ENCODE data around the gene OLR1. TPM values are rescaled to one million over a fixed set of nuclear protein-coding genes. Genes with fewer than 3 reads are reported as not detected.
"Not testable (repeated sequence)": the region's sequence is repeated elsewhere in the genome, so short reads cannot be mapped to it uniquely, and the experiment has no call there.

Gene OLR1
- not detected for total RNA-seq

DNA sequence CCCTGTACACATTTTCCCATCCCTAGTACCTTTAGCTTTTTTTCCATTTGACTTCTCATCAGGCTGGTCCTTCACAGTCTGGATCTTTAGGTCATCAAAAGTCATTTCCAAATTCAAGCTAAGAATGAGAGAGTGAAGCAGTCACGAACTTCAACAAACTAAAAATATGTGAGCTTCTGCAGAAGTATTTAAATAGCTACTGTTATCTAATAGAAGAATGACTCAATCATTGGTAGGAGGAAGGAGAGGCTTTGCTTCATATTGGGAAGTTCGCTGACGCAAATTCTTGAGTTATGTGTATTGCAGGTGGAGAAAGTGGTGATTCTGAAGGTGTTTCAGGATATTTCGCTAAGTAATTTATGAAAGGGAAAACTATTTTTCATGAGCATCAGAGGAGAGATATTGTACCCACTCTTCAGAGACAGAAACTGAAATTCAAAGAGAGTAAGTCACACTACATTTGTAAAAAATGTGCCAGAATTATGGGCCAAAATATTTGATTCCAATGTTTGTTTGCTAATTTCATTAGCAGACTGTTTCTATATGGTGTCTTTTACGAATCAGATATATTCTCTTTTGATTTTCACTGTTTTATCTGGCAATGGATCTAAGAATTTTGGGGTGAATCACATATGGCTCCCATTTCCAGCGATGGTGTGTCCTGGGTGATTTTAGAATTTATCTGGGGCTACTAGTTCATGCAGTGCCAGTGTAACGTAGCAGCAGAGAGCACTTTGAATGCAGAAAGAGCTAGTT, at the start of gene OLR1:
Gene OLR1 (minus strand): TSS at position 160 of the 756 bp plus-strand sequence. CDS start 55 bp downstream, at position 105.
- H3K27ac Mint-ChIP-seq = no peak within 1 kb of the TSS
- peaks cover 21% of the 10 kb centered on the region for H3K27me3 Mint-ChIP-seq (ENCODE audit: low read depth)
- ATAC-seq (replicated peaks in 1 of 2) = no peak
- H3K4me1 Mint-ChIP-seq (ENCODE audit: low read depth) = no peaks in the 10 kb centered on the region
- DNase-seq = no peak
- H3K36me3 Mint-ChIP-seq (ENCODE audit: insufficient read depth in 2 of 2) = no peaks in the 10 kb centered on the region
- no peak within 1 kb of the TSS for H3K4me3 Mint-ChIP-seq
- H3K9me3 Mint-ChIP-seq = no peaks in the 10 kb centered on the region

DNA sequence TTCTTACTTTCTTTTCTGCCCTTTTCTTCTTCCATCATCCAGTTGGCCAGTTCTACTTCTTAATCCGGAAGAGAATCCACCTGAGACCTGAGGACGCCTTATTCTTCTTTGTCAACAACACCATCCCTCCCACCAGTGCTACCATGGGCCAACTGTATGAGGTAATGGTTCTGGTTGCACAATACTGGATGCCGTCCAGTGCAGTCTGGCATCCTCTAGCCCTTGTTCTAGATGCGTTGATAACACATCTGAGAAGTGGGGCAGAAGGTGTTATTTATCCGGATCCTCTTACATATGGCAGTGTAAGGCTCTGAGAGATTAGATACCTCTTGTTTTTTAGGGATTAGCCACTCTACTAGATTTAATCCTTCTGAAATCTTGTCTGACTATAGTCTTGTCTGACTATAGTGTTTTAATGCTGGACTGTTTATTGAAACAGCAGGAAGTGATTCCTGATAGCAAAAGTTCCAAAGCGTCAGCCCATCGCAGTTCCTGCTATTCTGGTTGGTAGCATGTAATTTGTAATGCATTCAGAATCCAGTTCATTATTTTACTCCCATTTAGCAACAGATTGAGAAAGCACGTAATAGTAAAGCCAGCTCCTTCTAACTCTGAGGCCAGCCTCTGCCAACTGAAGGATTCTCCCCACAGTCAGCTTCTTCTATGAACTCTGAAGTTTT, 48.6 kb upstream of the OLR1 start:
- peaks cover 0 to 2% of the 10 kb centered on the region in 2 donors for H3K36me3 Mint-ChIP-seq (ENCODE audit: insufficient read depth in 2 of 2)
- no peaks in the 10 kb centered on the region for H3K27me3 Mint-ChIP-seq (ENCODE audit: low read depth)
- ATAC-seq (replicated peaks in 1 of 2) = no peak
- no peak overlapping the region for H3K27ac Mint-ChIP-seq
- no peaks in the 10 kb centered on the region for H3K9me3 Mint-ChIP-seq
- H3K4me3 Mint-ChIP-seq = no peak overlapping the region
- peaks cover 5% of the 10 kb centered on the region for H3K4me1 Mint-ChIP-seq (ENCODE audit: low read depth)
- no peak for DNase-seq

DNA sequence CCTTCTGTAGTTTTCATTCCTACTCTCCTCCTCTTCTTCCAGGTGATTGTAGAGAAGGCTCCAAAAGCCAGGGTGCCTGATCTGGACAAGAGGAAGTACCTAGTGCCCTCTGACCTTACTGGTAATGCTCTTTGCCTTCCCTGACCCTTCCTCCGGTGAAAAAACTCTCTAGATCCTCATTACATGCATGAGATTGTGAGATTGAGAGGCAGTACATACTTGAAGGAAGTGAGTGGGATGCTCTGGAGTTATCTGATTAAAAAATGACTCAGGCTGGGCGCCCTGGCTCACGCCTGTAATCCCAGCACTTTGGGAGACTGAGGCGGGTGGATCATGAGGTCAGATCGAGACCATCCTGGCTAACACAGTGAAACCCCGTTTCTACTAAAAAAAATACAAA, 46.1 kb upstream of the OLR1 start:
- peaks cover 25% of the 10 kb centered on the region for H3K4me1 Mint-ChIP-seq (ENCODE audit: low read depth)
- H3K9me3 Mint-ChIP-seq = no peaks in the 10 kb centered on the region
- peaks cover 7% of the 10 kb centered on the region for H3K27me3 Mint-ChIP-seq (ENCODE audit: low read depth)
- no peak overlapping the region for H3K27ac Mint-ChIP-seq
- no peak overlapping the region for H3K4me3 Mint-ChIP-seq
- no peak for ATAC-seq (replicated peaks in 1 of 2)
- DNase-seq = no peak
- H3K36me3 Mint-ChIP-seq (ENCODE audit: insufficient read depth in 2 of 2) = peaks cover 0 to under 1% of the 10 kb centered on the region in 2 donors

DNA sequence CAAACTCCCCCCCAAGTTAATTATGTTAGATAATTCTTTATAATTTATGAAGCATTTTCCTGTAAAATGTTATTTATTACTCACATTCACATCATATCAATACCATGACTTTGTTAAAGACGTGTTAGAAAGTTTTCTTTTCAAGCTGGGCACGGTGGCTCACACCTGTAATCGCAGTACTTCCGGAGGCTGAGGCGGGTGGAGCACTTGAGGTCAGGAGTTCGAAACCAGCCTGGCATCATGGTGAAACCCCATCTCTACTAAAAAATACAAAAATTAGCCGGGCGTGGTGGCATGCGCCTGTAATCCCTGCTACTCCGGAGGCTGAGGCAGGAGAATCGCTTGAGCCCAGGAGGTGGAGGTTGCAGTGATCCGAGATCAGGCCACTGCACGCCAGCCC, 44.0 kb upstream of the OLR1 start:
- not testable (repeated sequence) for H3K4me3 Mint-ChIP-seq; ATAC-seq (replicated peaks in 1 of 2); H3K27me3 Mint-ChIP-seq (ENCODE audit: low read depth); H3K9me3 Mint-ChIP-seq; H3K36me3 Mint-ChIP-seq (ENCODE audit: insufficient read depth in 2 of 2); H3K27ac Mint-ChIP-seq
- peak; percentile 5 to 31 for DNase-seq
- H3K4me1 Mint-ChIP-seq (ENCODE audit: low read depth) = peaks cover 32% of the 10 kb centered on the region

DNA sequence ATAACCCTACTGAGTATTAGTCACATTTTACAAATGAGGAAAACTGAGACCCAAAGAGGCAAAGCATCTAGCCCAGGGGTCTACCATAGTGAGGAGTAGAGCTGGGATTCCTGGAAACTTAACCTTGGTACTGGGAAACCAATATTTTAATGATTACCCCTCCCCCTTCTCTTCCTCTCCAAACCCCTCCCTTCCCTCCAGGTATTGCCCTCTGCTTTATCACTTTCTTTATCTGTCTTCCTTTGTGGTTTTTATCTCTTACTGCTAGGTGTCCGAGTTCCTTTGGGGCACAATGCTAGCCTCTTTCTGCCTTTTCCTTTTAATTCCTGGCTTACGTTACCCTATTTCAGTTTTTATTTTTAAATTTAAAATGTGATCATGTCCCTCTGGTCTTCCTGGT, 43.5 kb upstream of the OLR1 start:
- Mint-ChIP-seq H3K9me3 (no peaks in the 10 kb centered on the region), H3K4me3 (peak overlapping the region; percentile 9 to 89), H3K27ac (no peak overlapping the region), H3K4me1 (ENCODE audit: low read depth) (peaks cover 32% of the 10 kb centered on the region), H3K27me3 (ENCODE audit: low read depth) (peaks cover 7% of the 10 kb centered on the region), H3K36me3 (ENCODE audit: insufficient read depth in 2 of 2) (no peaks in the 10 kb centered on the region)
- ATAC-seq (replicated peaks in 1 of 2) (no peak), DNase-seq (no peak)

DNA sequence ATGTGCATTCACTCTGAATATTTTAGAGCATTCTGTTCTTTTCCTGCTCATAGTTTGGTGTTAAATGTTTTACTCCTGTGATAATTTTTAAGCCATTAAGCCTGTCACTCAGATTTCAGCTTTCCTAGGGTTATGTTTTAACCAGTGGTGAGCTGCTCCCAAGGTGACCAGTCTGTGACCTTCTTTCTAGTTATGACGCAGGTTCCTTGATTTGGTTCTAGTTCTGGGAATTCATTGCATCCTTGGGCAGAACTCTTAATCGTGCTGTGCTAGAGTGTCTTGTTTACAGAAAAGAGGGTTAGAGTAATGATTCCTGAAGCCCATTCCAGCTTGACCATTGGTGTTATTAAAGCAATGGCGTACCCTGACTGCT, 42.9 kb upstream of the OLR1 start:
- Mint-ChIP-seq H3K36me3 (ENCODE audit: insufficient read depth in 2 of 2) (no peaks in the 10 kb centered on the region), H3K4me3 (peak overlapping the region; percentile 89 to 98), H3K27ac (peak overlapping the region; percentile 24), H3K9me3 (no peaks in the 10 kb centered on the region), H3K27me3 (ENCODE audit: low read depth) (peaks cover 7% of the 10 kb centered on the region), H3K4me1 (ENCODE audit: low read depth) (peaks cover 32% of the 10 kb centered on the region)
- no peak for DNase-seq
- ATAC-seq (replicated peaks in 1 of 2) = no peak

- Mint-ChIP-seq H3K27me3 (ENCODE audit: low read depth) (peaks cover 7% of the 10 kb centered on the region), H3K36me3 (ENCODE audit: insufficient read depth in 2 of 2) (no peaks in the 10 kb centered on the region), H3K4me1 (ENCODE audit: low read depth) (peaks cover 32% of the 10 kb centered on the region), H3K27ac (peak overlapping the region; percentile 76), H3K4me3 (peak overlapping the region; percentile 89 to 98), H3K9me3 (no peaks in the 10 kb centered on the region)
- DNase-seq (no peak), ATAC-seq (replicated peaks in 1 of 2) (no peak)
Measured at GRCh38 chr12:10214136-10214894, 42.4 kb upstream of the OLR1 start.

- H3K4me1 Mint-ChIP-seq (ENCODE audit: low read depth) = peaks cover 32% of the 10 kb centered on the region
- peak overlapping the region; percentile 89 for H3K27ac Mint-ChIP-seq
- H3K36me3 Mint-ChIP-seq (ENCODE audit: insufficient read depth in 2 of 2) = no peaks in the 10 kb centered on the region
- ATAC-seq (replicated peaks in 1 of 2) = peak; percentile 65 to 75
- DNase-seq = peak; percentile 84 to 86
- H3K27me3 Mint-ChIP-seq (ENCODE audit: low read depth) = peaks cover 7% of the 10 kb centered on the region
- peak overlapping the region; percentile 89 to 98 for H3K4me3 Mint-ChIP-seq
- no peaks in the 10 kb centered on the region for H3K9me3 Mint-ChIP-seq
Measured at GRCh38 chr12:10213168-10214135, 41.5 kb upstream of the OLR1 start.

DNA sequence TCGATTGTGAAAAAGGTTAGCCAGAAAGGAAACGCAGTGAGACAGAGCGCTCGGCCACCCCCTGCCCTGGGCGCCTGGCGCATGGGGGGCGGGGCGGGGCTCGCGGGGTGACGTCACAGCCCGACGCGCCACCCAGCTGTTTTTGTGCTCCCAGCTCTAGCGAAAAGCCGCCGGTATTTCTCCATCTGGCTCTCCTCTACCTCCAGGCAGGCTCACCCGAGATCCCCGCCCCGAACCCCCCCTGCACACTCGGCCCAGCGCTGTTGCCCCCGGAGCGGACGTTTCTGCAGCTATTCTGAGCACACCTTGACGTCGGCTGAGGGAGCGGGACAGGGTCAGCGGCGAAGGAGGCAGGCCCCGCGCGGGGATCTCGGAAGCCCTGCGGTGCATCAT, 40.8 kb upstream of the OLR1 start, which contains the start of gene GABARAPL1:
Gene GABARAPL1 (plus strand): TSS at position 139 of the 393 bp plus-strand sequence. CDS start 253 bp downstream, at position 392.
- peak within 1 kb of the TSS; percentile 89 to 98 for H3K4me3 Mint-ChIP-seq
- ATAC-seq (replicated peaks in 1 of 2) = peak; percentile 65 to 69
- H3K27me3 Mint-ChIP-seq (ENCODE audit: low read depth) = peaks cover 7% of the 10 kb centered on the region

GRCh38 chr12:10211940-10212738, 40.2 kb upstream of the OLR1 start:
- peaks cover 32% of the 10 kb centered on the region for H3K4me1 Mint-ChIP-seq (ENCODE audit: low read depth)
- H3K27ac Mint-ChIP-seq = peak overlapping the region; percentile 81
- no peaks in the 10 kb centered on the region for H3K36me3 Mint-ChIP-seq (ENCODE audit: insufficient read depth in 2 of 2)
- DNase-seq (peak; percentile 89 to 91), ATAC-seq (replicated peaks in 1 of 2) (peak; percentile 77 to 85)
- H3K9me3 Mint-ChIP-seq = no peaks in the 10 kb centered on the region
- peaks cover 7% of the 10 kb centered on the region for H3K27me3 Mint-ChIP-seq (ENCODE audit: low read depth)
- peak overlapping the region; percentile 89 to 98 for H3K4me3 Mint-ChIP-seq

More for the DNA sequence above, 40.8 kb upstream of the OLR1 start, which contains the start of gene GABARAPL1:
- H3K9me3 Mint-ChIP-seq = no peaks in the 10 kb centered on the region
- peaks cover 32% of the 10 kb centered on the region for H3K4me1 Mint-ChIP-seq (ENCODE audit: low read depth)
- peak within 1 kb of the TSS; percentile 89 for H3K27ac Mint-ChIP-seq
- DNase-seq = peak; percentile 69 to 83
- no peaks in the 10 kb centered on the region for H3K36me3 Mint-ChIP-seq (ENCODE audit: insufficient read depth in 2 of 2)

- DNase-seq (no peak), ATAC-seq (replicated peaks in 1 of 2) (no peak)
- Mint-ChIP-seq H3K27ac (no peak overlapping the region), H3K36me3 (ENCODE audit: insufficient read depth in 2 of 2) (no peaks in the 10 kb centered on the region), H3K27me3 (ENCODE audit: low read depth) (peaks cover 7% of the 10 kb centered on the region), H3K4me3 (no peak overlapping the region), H3K4me1 (ENCODE audit: low read depth) (peaks cover 32% of the 10 kb centered on the region), H3K9me3 (no peaks in the 10 kb centered on the region)
Measured at GRCh38 chr12:10211101-10211939, 39.4 kb upstream of the OLR1 start.
